Measurements from ENCODE around the gene MAP2K5.

GRCh38 chr15:67765701-67766100, 223.2 kb downstream of the MAP2K5 start:
- TF ChIP-seq POLR2AphosphoS5 (IDR thresholded peaks at IDR 0.05), result no peak
- TF ChIP-seq CTCF (IDR thresholded peaks at IDR 0.05), result no peak
- no peak for TF ChIP-seq POLR2A (IDR thresholded peaks at IDR 0.05)
